Mesenchymal stem cell (in vitro differentiated cells and primary cell): Measurements from ENCODE around the gene CECR2.

ENCODE experiments used
- DNase-seq: peaks from one replicate; pipeline ENCODE4 v3.0.0-alpha.2; 2013
- H2AFZ ChIP-seq: one replicate; pipeline ENCODE4 v1.6.1; 2013; ENCODE audit warnings: low read depth, mild to moderate bottlenecking, control low read depth, inconsistent platforms, low read length, moderate library complexity
- H2AK5ac ChIP-seq: 2 replicates; pipeline ENCODE4 v1.6.1; 2013; ENCODE audit warnings: low read length, moderate library complexity, mild to moderate bottlenecking, inconsistent platforms; ENCODE audit not compliant: severe bottlenecking
- H2BK120ac ChIP-seq: one replicate; pipeline ENCODE4 v1.6.1; 2013; ENCODE audit warnings: low read depth, mild to moderate bottlenecking, inconsistent platforms, low read length, moderate library complexity
- H2BK12ac ChIP-seq, 2 experiments: one replicate each; pipeline ENCODE4 v1.6.1; 2013; ENCODE audit warnings: inconsistent platforms in 2 of 2, low read length in 2 of 2, mild to moderate bottlenecking in 2 of 2, moderate library complexity in 2 of 2, control low read depth in 1 of 2
- H2BK15ac ChIP-seq: one replicate; pipeline ENCODE4 v1.6.1; 2013; ENCODE audit warnings: mild to moderate bottlenecking, low read depth, inconsistent platforms; ENCODE audit not compliant: poor library complexity, severe bottlenecking
- H2BK5ac ChIP-seq: 2 replicates; pipeline ENCODE4 v1.6.1; 2013; ENCODE audit warnings: low read depth, mild to moderate bottlenecking, low read length, control low read depth, inconsistent platforms; ENCODE audit not compliant: poor library complexity, severe bottlenecking
- H3K14ac ChIP-seq, 2 experiments: one replicate each; pipeline ENCODE4 v1.6.1; 2013; ENCODE audit warnings: inconsistent platforms in 2 of 2, low read length in 2 of 2, control low read depth in 1 of 2, mild to moderate bottlenecking in 1 of 2, moderate library complexity in 1 of 2
- H3K18ac ChIP-seq, 2 experiments: one replicate each; pipeline ENCODE4 v1.6.1; 2013; ENCODE audit warnings: inconsistent platforms in 2 of 2, low read length in 2 of 2, control low read depth in 1 of 2, low read depth in 1 of 2, mild to moderate bottlenecking in 1 of 2
- H3K23ac ChIP-seq, 2 experiments: one replicate each; pipeline ENCODE4 v1.6.1; 2013; ENCODE audit warnings: inconsistent platforms in 2 of 2, low read length in 2 of 2, mild to moderate bottlenecking in 2 of 2, moderate library complexity in 2 of 2, control low read depth in 1 of 2
- H3K27ac ChIP-seq: 2 replicates; pipeline ENCODE4 v1.5.1; 2013; ENCODE audit warnings: mild to moderate bottlenecking, moderate library complexity, low read length, control low read depth, inconsistent platforms; ENCODE audit not compliant: poor library complexity, severe bottlenecking
- H3K27me3 ChIP-seq, 2 experiments: 2 replicates each; pipeline versions ENCODE4 v1.6.1 to v1.7.0; 2013; ENCODE audit warnings: low read length in 2 of 2, mild to moderate bottlenecking in 2 of 2, moderate library complexity in 2 of 2, control low read depth in 1 of 2, inconsistent platforms in 1 of 2; ENCODE audit not compliant: control insufficient read depth in 1 of 2, insufficient read depth in 1 of 2
- H3K36me3 ChIP-seq, 2 experiments: 2 replicates each; pipeline versions ENCODE4 v1.6.1 to v1.7.0; 2013; ENCODE audit warnings: low read length in 2 of 2, control low read depth in 1 of 2, inconsistent platforms in 1 of 2, low read depth in 1 of 2, mild to moderate bottlenecking in 1 of 2; ENCODE audit not compliant: insufficient read depth in 2 of 2, control insufficient read depth in 1 of 2
- H3K4ac ChIP-seq, 2 experiments: one replicate each; pipeline ENCODE4 v1.6.1; 2013; ENCODE audit warnings: inconsistent platforms in 2 of 2, low read length in 2 of 2, mild to moderate bottlenecking in 2 of 2, moderate library complexity in 2 of 2, control low read depth in 1 of 2, low read depth in 1 of 2
- H3K4me1 ChIP-seq: 2 replicates; pipeline ENCODE4 v1.6.1; 2013; ENCODE audit warnings: low read depth, low read length, control low read depth; ENCODE audit not compliant: control insufficient read depth, insufficient read depth
- H3K4me2 ChIP-seq: 2 replicates; pipeline ENCODE4 v1.6.1; 2013; ENCODE audit warnings: low read length, mild to moderate bottlenecking, inconsistent platforms; ENCODE audit not compliant: poor library complexity, severe bottlenecking
- H3K4me3 ChIP-seq, 2 experiments: 2 replicates each; pipeline versions ENCODE4 v1.5.1 to v1.7.0; 2013; ENCODE audit warnings: low read length in 2 of 2, mild to moderate bottlenecking in 2 of 2, control low read depth in 1 of 2, low read depth in 1 of 2; ENCODE audit not compliant: insufficient read depth in 1 of 2
- H3K79me1 ChIP-seq: replicated peaks from 2 replicates; pipeline ENCODE4 v1.6.1; 2013; ENCODE audit warnings: mild to moderate bottlenecking, control low read depth, low read length, inconsistent platforms; ENCODE audit not compliant: poor library complexity, severe bottlenecking
- H3K9ac ChIP-seq: 2 replicates; pipeline ENCODE4 v1.7.0; 2013; ENCODE audit warnings: mild to moderate bottlenecking, low read length, moderate library complexity
- H3K9me3 ChIP-seq: 2 replicates; pipeline ENCODE4 v1.7.0; 2013; ENCODE audit warnings: mild to moderate bottlenecking, low read length; ENCODE audit not compliant: control insufficient read depth
- H4K8ac ChIP-seq: one replicate; pipeline ENCODE4 v1.6.1; 2013; ENCODE audit warnings: inconsistent platforms, mild to moderate bottlenecking, low read length, moderate library complexity
- H4K91ac ChIP-seq: one replicate; pipeline ENCODE4 v1.6.1; 2013; ENCODE audit warnings: mild to moderate bottlenecking, low read length, inconsistent platforms
- WGBS: methylation state at CpG from one replicate; pipeline ENCODE4 v1.1.7; 2013; ENCODE audit warnings: mixed read lengths; 5-methylcytosine and 5-hydroxymethylcytosine counted together

Gene CECR2

GRCh38 chr22:17581056-17581455, 211.8 kb downstream of the CECR2 start:
- Histone ChIP-seq H3K9me3 (no peaks in the 10 kb centered on the region), H3K27ac (no peak overlapping the region), H4K8ac (no peak overlapping the region), H3K14ac (no peak overlapping the region), H2BK5ac (no peak overlapping the region), H2AK5ac (no peak overlapping the region), H3K36me3 (no peaks in the 10 kb centered on the region), H3K4ac (no peak overlapping the region), H2BK12ac (no peak overlapping the region), H2BK15ac (no peak overlapping the region), H3K4me1 (peaks cover 6% of the 10 kb centered on the region), H2AFZ (no peak overlapping the region), H3K79me1 (no peaks in the 10 kb centered on the region), H3K27me3 (no peaks in the 10 kb centered on the region), H3K18ac (no peak overlapping the region), H3K9ac (no peak overlapping the region), H3K23ac (no peak overlapping the region), H2BK120ac (no peak overlapping the region), H3K4me2 (no peak overlapping the region), H4K91ac (no peak overlapping the region), H3K4me3 (no peak overlapping the region)
- WGBS: 92% methylated on average over 21 of the region's 21 CpGs
- no peak for DNase-seq

- H3K4me2 ChIP-seq: no peak overlapping the region
- no peak overlapping the region for H4K8ac ChIP-seq
- H3K14ac ChIP-seq: no peak overlapping the region
- no peaks in the 10 kb centered on the region for H3K27me3 ChIP-seq
- no peak overlapping the region for H3K9ac ChIP-seq
- H2BK5ac ChIP-seq: no peak overlapping the region
- H2AFZ ChIP-seq: no peak overlapping the region
- WGBS: 96% methylated on average over 17 of the region's 17 CpGs
- H2AK5ac ChIP-seq: no peak overlapping the region
- H3K36me3 ChIP-seq: no peaks in the 10 kb centered on the region
- DNase-seq: no peak
- no peak overlapping the region for H3K4me3 ChIP-seq
- H3K4ac ChIP-seq: no peak overlapping the region
- no peaks in the 10 kb centered on the region for H3K79me1 ChIP-seq
- H2BK120ac ChIP-seq: no peak overlapping the region
- H3K9me3 ChIP-seq: no peaks in the 10 kb centered on the region
- H3K27ac ChIP-seq: no peak overlapping the region
- no peak overlapping the region for H3K18ac ChIP-seq
- H2BK12ac ChIP-seq: no peak overlapping the region
- peaks cover 2% of the 10 kb centered on the region for H3K4me1 ChIP-seq
- H4K91ac ChIP-seq: no peak overlapping the region
- H2BK15ac ChIP-seq: no peak overlapping the region
- no peak overlapping the region for H3K23ac ChIP-seq
Measured at GRCh38 chr22:17581631-17582030, 212.4 kb downstream of the CECR2 start.

- Histone ChIP-seq H4K91ac (no peak overlapping the region), H3K27ac (no peak overlapping the region), H2AFZ (no peak overlapping the region), H2BK12ac (no peak overlapping the region), H3K9me3 (no peaks in the 10 kb centered on the region), H3K9ac (no peak overlapping the region), H3K36me3 (peaks cover 5 to 7% of the 10 kb centered on the region in 2 experiments), H2AK5ac (no peak overlapping the region), H3K4ac (no peak overlapping the region), H3K4me2 (no peak overlapping the region), H2BK15ac (no peak overlapping the region), H3K27me3 (no peaks in the 10 kb centered on the region), H3K79me1 (no peaks in the 10 kb centered on the region), H3K4me3 (no peak overlapping the region), H3K4me1 (no peaks in the 10 kb centered on the region), H2BK5ac (no peak overlapping the region), H3K14ac (no peak overlapping the region), H4K8ac (no peak overlapping the region), H3K18ac (no peak overlapping the region), H3K23ac (no peak overlapping the region), H2BK120ac (no peak overlapping the region)
- 89% methylated on average over 10 of the region's 10 CpGs for WGBS
- no peak for DNase-seq
Measured at GRCh38 chr22:17583151-17583550, 213.9 kb downstream of the CECR2 start.

- WGBS: 93% methylated on average over 14 of the region's 14 CpGs
- Histone ChIP-seq H3K18ac (no peak overlapping the region), H3K9me3 (no peaks in the 10 kb centered on the region), H2AK5ac (no peak overlapping the region), H4K8ac (no peak overlapping the region), H2AFZ (no peak overlapping the region), H2BK120ac (no peak overlapping the region), H3K23ac (no peak overlapping the region), H2BK15ac (no peak overlapping the region), H2BK5ac (no peak overlapping the region), H3K4me1 (no peaks in the 10 kb centered on the region), H3K4me3 (no peak overlapping the region), H3K79me1 (no peaks in the 10 kb centered on the region), H2BK12ac (no peak overlapping the region), H3K27ac (no peak overlapping the region), H3K27me3 (no peaks in the 10 kb centered on the region), H3K4ac (no peak overlapping the region), H3K9ac (no peak overlapping the region), H3K14ac (no peak overlapping the region), H4K91ac (no peak overlapping the region), H3K4me2 (no peak overlapping the region), H3K36me3 (peaks cover 31 to 32% of the 10 kb centered on the region in 2 experiments)
- no peak for DNase-seq
Measured at GRCh38 chr22:17586831-17587440, 217.7 kb downstream of the CECR2 start.
